RCC 7860 (cell line): ENCODE measurements around the gene HFE.
"Not testable (repeated sequence)": the region's sequence is repeated elsewhere in the genome, so short reads cannot be mapped to it uniquely, and the experiment has no call there.

Experiments
- DNase-seq: peaks from one replicate; pipeline ENCODE4 v3.0.0-alpha.2; 2015; ENCODE audit warnings: low spot score
- FAIRE-seq: peaks from 2 replicates; lab custom pipeline; 2012; peaks lifted over from hg19 to GRCh38; lab: Jason Lieb, UNC

HFE gene

DNA sequence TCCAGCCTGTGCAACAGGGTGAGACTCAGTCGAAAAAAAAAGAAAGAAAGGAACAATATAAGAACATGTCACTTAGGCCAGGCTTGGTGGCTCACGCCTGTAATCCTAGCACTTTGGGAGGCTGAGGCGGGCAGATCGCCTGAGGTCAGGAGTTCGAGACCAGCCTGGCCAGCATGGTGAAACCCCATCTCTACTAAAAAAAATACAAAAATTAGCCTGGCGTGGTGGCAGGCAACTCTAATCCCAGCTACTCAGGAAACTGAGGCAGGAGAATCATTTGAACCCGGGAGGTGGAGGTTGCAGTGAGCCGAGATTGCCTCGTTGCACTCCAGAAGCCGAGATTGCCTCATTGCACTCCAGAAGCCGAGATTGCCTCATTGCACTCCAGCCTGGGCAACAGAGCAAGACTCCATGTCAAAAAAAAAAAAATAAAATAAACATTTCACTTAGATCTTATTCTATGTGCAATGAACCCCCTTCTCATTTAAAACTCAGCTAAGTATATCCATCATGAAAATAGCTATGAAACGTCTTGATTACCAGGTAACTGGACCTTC lies 28.7 kb upstream of the HFE start:
- not testable (repeated sequence) for DNase-seq, FAIRE-seq

DNA sequence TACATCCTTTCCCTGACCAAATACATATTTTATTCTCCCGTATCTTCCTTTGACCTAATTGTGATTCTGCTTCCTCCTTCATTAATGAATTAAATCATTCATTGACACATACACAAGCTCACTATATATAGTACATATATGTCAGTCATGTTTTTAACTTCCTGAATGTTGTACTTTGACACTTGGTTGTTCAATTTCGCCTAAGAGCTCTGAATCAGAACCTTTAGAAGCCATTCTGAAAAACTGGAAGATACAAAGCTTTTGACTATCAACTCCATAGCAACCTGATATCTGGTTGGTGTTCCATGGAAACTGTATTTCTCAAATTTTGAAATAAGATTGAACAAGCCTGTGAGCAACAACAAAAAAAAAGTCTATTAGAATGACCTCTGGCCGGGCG lies 27.3 kb upstream of the HFE start:
- FAIRE-seq (no peak), DNase-seq (no peak)

DNA sequence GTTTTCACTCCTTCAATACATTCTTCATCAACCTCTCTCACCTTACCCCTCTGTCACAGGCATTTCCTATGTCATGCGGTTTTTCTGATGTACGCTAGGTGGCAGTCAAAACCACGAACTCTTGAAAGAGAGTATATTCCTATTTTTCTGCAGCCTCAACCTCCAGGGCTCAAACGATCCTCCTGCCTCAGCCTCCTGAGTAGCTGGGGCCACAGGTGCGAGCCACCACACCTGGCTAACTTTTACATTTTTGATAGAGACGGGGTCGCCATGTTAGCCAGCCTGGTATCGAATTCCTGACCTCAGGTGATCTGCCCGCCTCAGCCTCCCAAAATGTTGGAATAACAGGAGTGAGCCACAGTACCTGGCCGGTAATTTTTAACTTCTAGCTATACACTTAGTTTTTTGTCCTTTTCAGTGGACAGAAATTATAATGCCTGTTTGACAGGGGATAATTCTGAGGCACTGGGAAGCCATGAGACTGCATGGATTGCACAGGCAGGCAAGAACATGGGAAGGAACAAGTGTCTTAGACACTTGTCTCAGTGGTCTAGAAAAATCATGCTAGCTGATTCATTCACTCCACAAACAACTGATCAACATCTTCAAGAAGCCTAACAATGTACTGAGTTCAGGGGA lies 22.5 kb upstream of the HFE start:
- FAIRE-seq (peak; percentile 45), DNase-seq (peak; percentile 56)

DNA sequence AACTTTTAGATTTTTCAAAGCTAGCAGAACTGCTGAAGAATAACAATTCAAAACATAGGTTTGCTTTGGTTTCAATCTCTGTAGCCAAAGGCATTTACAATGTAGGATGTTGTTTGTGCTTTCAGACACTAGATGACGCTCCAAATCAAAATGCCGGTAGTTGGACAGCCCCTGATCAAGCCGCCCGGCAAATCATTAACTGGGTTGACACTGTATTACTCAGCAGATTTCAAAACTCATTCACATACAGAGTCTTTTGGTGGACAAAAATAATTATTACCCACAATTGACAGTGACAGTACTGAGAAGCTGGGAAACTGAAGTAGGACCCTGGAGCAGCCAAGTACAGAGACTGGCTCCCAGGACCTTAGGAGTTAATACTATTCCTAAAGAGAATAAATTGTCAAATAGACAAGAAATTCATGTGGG lies 21.3 kb upstream of the HFE start:
- DNase-seq (peak; percentile 89), FAIRE-seq (peak; percentile 96)

DNA sequence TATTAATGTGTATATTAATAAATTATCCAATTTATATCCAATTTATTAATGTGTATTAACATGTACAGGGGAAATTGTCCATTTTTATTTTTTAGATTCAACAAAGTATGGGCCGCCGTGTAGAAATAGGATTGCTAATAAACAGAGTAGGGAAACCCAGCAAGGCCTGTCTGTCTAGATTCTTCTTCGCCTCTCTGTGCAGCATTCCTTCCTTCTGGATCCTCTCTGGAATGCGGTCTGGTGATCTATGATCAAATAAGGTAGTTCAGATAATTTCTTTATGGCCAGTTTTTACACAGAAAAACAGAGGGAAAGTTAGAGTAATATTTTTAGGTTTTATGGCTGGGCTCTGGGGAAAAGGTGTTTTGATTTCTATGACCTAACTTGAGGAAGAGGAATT lies 19.9 kb upstream of the HFE start:
- no peak for DNase-seq
- FAIRE-seq = no peak

DNA sequence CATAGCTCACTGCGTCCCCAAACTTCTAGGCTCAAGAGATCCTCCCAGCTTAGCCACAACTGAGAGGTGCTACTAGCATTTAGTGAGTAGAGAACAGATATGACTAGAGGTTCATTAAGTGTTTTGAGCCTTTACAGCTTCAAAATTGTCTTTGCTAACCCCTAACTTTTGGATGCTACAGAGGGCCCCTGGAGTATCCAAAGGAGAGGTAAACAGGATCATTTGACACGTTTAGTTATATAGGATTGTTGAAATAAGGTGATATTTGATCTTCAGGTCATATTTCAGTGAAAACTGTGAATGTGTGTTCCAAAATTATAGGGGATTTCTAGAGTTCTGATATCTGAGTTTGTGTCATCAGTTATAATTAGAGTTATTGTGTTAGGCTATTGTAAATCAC lies 19.2 kb upstream of the HFE start:
- no peak for FAIRE-seq
- DNase-seq = no peak

DNA sequence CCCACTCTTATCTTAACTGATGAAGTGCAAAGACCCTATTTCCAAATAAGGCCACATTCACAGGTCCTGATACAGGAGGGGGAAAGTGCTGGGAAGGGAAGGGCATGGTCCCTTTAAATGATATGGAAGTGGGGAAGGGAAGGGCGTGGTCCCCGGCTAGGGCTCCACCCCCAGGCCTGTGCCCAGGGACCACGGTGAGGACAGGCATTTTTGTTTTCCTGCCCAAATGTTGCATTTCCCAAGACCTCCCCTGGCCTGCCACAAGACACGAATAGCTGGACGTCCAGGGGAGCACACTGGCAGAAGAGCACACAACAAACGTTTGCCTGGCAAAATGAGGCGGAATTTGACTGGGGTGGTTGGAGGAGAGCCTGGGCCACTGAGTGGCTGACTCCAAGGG lies 16.1 kb upstream of the HFE start:
- DNase-seq (no peak), FAIRE-seq (no peak)

DNA sequence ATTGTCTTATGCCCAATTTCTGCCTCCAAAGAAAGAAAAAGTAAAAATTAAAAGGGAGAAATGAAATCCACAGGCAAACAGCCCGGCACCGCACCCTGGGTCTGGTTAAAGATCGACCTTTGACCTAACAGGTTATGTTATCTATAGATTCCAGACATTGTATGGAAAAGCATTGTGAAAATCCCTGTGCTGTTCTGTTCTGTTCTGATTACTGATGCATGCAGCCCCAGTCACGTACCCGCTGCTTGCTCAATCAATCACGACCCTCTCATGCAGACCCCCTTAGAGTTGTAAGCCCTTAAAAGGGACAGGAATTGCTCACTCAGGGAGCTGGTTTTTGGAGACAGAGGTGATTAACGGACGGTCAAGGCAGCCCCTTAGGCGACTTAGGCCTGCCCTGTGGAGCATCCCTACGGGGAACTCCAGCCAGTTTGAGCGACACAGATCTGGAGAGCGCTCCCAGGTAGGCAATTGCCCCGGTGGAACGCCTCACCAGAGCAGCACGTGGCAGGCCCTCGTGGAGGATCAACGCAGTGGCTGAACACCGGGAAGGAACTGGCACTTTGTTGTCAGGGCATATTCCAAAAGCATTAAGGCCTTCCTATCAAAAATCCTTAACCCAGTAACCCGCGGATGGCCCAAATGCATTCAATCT lies 12.0 kb upstream of the HFE start:
- no peak for FAIRE-seq
- DNase-seq = no peak

DNA sequence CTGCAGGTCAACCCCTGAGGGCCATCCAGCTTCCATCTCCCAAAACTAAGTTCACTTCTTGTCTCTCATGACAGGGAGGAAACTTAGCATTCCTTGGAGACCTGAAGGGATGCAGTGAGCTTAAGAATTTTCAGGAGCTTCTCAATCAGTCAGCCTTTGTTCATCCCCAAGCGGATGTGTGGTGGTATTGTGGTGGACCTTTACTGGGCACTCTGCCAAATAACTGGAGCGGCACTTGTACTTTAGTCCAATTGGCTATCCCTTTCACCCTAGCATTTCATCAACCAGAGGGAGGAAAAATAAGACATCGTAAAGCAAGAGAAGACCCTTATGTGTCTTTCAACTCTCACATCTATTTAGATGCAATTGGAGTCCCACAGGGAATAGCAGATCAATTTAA lies 9.2 kb upstream of the HFE start:
- peak; percentile 39 for DNase-seq
- not testable (repeated sequence) for FAIRE-seq

DNA sequence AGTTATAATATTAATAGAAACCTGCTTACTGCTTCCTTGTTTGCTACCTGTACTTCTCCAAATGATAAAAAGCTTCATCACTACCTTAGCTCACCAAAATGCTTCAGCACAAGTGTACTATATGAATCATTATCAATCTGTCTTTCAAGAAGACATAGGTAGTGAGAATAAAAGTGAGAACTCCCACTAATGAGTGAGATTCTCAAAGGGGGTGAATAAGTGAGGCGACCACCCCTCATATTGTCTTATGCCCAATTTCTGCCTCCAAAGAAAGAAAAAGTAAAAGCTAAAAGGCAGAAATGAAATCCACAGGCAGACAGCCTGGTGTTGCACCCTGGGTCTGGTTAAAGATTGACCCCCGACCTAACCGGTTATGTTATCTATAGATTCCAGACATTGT lies 6.1 kb upstream of the HFE start:
- FAIRE-seq, DNase-seq: not testable (repeated sequence)

DNA sequence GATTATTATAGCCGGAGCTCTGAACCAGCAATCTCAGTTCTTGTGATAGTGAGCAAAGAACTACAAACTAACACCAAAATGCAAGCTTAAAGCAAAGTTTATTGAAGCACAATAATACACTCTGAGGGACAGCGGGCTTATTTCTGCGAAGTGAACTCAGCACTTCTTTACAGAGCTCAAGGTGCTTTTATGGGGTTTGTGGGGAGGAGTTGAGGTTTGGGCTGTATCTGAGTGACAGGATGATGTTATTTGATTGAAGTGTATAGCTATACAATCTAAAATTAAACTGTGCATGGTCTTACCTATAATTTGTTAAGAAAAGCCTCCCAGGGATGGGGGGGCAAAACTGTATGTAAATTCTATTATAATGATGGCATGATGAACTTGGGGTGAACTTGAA lies 1.0 kb upstream of the HFE start:
- FAIRE-seq = no peak
- no peak for DNase-seq

DNA sequence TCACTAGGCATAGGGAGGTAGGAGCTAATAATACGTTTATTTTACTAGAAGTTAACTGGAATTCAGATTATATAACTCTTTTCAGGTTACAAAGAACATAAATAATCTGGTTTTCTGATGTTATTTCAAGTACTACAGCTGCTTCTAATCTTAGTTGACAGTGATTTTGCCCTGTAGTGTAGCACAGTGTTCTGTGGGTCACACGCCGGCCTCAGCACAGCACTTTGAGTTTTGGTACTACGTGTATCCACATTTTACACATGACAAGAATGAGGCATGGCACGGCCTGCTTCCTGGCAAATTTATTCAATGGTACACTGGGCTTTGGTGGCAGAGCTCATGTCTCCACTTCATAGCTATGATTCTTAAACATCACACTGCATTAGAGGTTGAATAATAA lies 1.1 kb downstream of the HFE start:
- FAIRE-seq (no peak), DNase-seq (no peak)

DNA sequence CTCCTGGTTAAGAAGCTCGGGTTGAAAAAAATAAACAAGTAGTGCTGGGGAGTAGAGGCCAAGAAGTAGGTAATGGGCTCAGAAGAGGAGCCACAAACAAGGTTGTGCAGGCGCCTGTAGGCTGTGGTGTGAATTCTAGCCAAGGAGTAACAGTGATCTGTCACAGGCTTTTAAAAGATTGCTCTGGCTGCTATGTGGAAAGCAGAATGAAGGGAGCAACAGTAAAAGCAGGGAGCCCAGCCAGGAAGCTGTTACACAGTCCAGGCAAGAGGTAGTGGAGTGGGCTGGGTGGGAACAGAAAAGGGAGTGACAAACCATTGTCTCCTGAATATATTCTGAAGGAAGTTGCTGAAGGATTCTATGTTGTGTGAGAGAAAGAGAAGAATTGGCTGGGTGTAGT lies 2.0 kb downstream of the HFE start:
- DNase-seq = no peak
- FAIRE-seq = no peak

DNA sequence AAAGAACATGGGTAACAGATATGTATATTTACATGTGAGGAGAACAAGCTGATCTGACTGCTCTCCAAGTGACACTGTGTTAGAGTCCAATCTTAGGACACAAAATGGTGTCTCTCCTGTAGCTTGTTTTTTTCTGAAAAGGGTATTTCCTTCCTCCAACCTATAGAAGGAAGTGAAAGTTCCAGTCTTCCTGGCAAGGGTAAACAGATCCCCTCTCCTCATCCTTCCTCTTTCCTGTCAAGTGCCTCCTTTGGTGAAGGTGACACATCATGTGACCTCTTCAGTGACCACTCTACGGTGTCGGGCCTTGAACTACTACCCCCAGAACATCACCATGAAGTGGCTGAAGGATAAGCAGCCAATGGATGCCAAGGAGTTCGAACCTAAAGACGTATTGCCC lies 5.2 kb downstream of the HFE start:
- no peak for DNase-seq
- no peak for FAIRE-seq

DNA sequence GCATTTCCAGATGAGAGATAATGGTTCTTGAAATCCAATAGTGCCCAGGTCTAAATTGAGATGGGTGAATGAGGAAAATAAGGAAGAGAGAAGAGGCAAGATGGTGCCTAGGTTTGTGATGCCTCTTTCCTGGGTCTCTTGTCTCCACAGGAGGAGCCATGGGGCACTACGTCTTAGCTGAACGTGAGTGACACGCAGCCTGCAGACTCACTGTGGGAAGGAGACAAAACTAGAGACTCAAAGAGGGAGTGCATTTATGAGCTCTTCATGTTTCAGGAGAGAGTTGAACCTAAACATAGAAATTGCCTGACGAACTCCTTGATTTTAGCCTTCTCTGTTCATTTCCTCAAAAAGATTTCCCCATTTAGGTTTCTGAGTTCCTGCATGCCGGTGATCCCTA lies 6.8 kb downstream of the HFE start:
- DNase-seq (no peak), FAIRE-seq (no peak)

DNA sequence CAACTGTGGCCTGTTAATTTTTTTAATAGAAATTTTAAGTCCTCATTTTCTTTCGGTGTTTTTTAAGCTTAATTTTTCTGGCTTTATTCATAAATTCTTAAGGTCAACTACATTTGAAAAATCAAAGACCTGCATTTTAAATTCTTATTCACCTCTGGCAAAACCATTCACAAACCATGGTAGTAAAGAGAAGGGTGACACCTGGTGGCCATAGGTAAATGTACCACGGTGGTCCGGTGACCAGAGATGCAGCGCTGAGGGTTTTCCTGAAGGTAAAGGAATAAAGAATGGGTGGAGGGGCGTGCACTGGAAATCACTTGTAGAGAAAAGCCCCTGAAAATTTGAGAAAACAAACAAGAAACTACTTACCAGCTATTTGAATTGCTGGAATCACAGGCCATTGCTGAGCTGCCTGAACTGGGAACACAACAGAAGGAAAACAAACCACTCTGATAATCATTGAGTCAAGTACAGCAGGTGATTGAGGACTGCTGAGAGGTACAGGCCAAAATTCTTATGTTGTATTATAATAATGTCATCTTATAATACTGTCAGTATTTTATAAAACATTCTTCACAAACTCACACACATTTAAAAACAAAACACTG lies 10.1 kb downstream of the HFE start:
- DNase-seq = peak; percentile 44
- peak; percentile 68 for FAIRE-seq

DNA sequence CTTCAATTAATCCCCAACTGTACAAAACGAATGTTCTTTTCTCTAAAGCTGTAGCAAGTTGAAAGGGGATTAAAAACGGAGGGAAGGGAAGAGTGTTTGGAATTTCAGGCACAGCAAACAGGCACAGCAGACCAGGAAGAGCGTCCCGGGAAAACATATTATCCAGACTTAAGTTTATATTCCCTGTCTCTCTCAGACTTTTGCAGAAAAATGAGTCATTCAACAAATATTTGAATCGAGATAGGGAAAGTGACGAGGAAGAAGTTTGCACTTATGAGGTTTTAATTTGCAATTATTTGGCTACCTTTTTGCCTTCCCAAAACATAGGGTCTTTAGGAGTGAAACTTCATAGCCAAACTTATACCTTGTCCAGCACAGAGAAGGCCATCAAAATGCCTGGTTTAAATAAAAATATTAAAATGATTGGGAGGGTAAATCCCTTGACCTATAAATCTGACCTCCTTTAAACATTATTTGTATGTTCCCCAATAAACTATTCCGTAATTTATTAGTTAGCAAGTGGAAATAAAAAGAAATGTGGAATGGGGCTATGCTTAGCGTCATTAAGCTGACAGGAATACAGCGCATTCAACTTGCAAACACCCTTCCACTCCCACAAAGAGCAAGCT lies 16.0 kb downstream of the HFE start:
- DNase-seq (peak; percentile 63), FAIRE-seq (peak; percentile 59)

DNA sequence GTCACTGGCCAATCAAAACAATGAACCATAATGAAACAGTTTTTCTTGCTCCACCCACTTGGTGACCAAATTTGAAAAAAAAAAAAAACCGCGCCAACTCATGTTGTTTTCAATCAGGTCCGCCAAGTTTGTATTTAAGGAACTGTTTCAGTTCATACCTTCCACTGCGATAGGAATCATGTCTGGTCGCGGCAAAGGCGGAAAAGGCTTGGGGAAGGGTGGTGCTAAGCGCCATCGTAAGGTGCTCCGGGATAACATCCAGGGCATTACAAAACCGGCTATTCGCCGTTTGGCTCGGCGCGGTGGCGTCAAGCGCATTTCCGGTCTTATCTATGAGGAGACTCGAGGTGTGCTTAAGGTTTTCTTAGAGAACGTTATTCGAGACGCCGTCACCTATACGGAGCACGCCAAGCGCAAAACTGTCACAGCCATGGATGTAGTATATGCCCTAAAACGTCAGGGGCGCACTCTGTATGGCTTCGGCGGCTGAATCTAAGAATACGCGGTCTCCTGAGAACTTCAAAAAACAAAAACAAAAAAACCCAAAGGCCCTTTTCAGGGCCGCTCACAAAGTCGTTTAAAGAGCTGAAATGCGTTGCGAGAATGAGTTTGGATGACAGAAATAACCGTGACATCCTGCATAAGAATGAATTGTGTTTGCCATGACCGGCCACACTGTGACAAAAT lies 16.7 kb downstream of the HFE start:
- FAIRE-seq (peak; percentile 89), DNase-seq (peak; percentile 92)

DNA sequence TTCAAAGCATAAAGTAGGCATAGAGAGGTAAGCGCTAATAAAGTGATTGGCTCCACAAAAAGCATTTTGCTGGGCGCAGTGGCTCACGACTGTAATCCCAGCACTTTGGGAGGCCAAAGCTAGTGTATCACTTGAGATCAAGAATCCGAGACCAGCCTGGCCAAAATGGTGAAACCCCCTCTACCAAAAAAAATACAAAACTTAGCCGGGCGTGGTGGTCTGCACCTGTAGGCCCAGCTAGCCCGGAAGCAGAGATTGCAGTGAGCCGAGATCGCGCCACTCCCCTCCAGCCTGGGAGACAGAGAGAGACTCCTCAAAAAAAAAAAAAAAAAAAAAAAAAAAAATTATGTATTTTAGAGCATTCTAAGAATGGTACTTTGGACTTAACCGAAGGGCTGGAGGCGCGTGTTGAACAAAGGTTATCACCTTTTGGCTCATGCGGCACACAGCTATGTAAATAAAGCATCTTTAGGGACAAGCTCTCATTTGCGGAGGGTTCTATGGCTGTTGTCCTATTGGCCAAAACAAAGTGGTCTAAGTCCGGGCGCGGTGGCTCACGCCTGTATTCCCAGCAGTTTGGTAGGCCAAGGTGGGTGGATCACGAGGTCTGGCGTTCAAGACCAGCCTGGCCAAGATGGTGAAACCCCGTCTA lies 17.4 kb downstream of the HFE start:
- DNase-seq = peak; percentile 14
- FAIRE-seq = no peak

DNA sequence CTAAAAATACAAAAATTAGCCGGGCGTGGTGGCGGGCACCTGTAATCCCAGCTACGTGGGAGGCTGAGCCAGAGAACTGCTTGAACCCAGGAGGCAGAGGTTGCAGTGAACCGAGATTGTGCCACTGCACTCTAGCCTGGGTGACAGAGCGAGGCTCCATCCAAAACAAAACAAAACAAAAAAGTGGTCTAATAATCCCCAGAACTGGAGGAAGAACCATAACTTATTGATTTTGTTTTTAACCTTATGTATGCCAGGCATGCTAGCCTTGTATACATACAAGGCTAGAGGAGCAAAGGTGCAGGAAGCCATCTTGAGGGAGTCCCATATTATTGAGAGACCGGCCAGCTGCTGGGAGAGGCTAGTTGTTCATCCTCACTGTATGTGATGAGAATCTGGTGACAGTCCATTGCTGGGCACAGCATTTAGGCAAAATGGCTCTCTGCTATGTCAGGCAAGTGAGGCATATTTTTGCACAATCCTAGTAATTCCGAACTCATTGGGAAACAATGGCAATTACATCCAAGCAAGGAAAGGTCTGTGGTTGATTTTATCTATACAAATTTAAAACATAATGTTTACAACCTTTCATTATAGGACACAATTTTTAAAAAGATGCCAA lies 18.0 kb downstream of the HFE start:
- no peak for DNase-seq
- no peak for FAIRE-seq
